Panc1 (cell line): ENCODE results near the gene PSENEN. TPM values are rescaled to one million over a fixed set of nuclear protein-coding genes. Genes with fewer than 3 reads are reported as not detected.
A peak's percentile ranks its signal among the peaks of the same experiment; 100 is the strongest.

Experiments used
- ATAC-seq: fragments of 200-7000 bp; cut with Tn5 transposase; 2 replicates; pipeline ENCODE4 v1.9.1; 2020; ENCODE audit warnings: mild to moderate bottlenecking, moderate library complexity
- BruUV-seq: library from RNA; stranded (reverse); fragments of 400-500 nt; replicated peaks from 2 replicates; lab custom pipeline; 2021; lab: Mats Ljungman, UMichigan
- CTCF ChIA-PET: fragments of 300-600 bp; sonication (Branson Sonifier 250); formaldehyde crosslinking; loops from one replicate; lab custom pipeline; 2022; ENCODE audit warnings: antibody characterized with exemption; lab: Charles Lee
- POLR2A ChIA-PET: fragments of 300-600 bp; sonication (Branson Sonifier 250); formaldehyde crosslinking; loops from one replicate; lab custom pipeline; 2022; ENCODE audit warnings: antibody characterized with exemption; lab: Charles Lee
- DNase-seq: peaks from one replicate; pipeline ENCODE4 v3.0.0-alpha.2; 2010; ENCODE audit warnings: low read depth, low spot score
- H3K27ac ChIP-seq: 2 replicates; pipeline ENCODE4 v1.5.1; 2011; ENCODE audit warnings: mild to moderate bottlenecking, low read length, inconsistent platforms
- H3K27me3 ChIP-seq: fragments of 200-500 bp; sonication (Bioruptor generic); 2 replicates; pipeline ENCODE4 v1.6.0; 2014; ENCODE audit warnings: low read length, inconsistent platforms; ENCODE audit not compliant: control insufficient read depth, insufficient read depth
- H3K36me3 ChIP-seq: fragments of 200-500 bp; sonication (Bioruptor generic); 2 replicates; pipeline ENCODE4 v1.5.1; 2014; ENCODE audit warnings: inconsistent platforms, mild to moderate bottlenecking, low read length, moderate library complexity; ENCODE audit not compliant: control insufficient read depth, insufficient read depth
- H3K4me1 ChIP-seq: 2 replicates; pipeline ENCODE4 v1.5.1; 2011; ENCODE audit warnings: inconsistent platforms, mild to moderate bottlenecking, low read length, moderate library complexity; ENCODE audit not compliant: control insufficient read depth, insufficient read depth
- H3K4me3 ChIP-seq, 2 experiments: 2 replicates each; pipeline ENCODE4 v1.5.1; 2011 to 2012; ENCODE audit warnings: low read depth in 2 of 2, low read length in 2 of 2, mild to moderate bottlenecking in 2 of 2, inconsistent platforms in 1 of 2, moderate library complexity in 1 of 2
- H3K9me3 ChIP-seq: fragments of 200-500 bp; sonication (Bioruptor generic); 2 replicates; pipeline ENCODE4 v1.5.1; 2014; ENCODE audit warnings: low read depth, mild to moderate bottlenecking, inconsistent platforms, low read length, moderate library complexity; ENCODE audit not compliant: control insufficient read depth, insufficient read depth
- POLR2AphosphoS5 ChIP-seq: IDR thresholded peaks from 2 replicates; pipeline ENCODE4 v1.6.1; 2012; ENCODE audit warnings: mild to moderate bottlenecking, low read depth, low read length, moderate library complexity
- SIN3A ChIP-seq: IDR thresholded peaks from 2 replicates; pipeline ENCODE4 v1.6.1; 2012; ENCODE audit warnings: low read depth, mild to moderate bottlenecking, low read length, moderate library complexity, borderline replicate concordance; ENCODE audit not compliant: insufficient read depth
- TCF7L2 ChIP-seq: IDR thresholded peaks from 2 replicates; pipeline ENCODE4 v1.6.1; 2011; ENCODE audit warnings: mild to moderate bottlenecking, low read depth, low read length, inconsistent platforms
- in situ Hi-C: cut with HindIII; loops from 2 replicates; pipeline ENCODE4 v1.10.0; 2016; ENCODE audit warnings: low sequenced_read_pairs, low pct_unique_long_range_greater_than_20kb
- intact Hi-C: fragments of 100-400 bp; cut with micrococcal nuclease; formaldehyde crosslinking; loops from one replicate; pipeline ENCODE4 v1.10.0; 2022; ENCODE audit not compliant: unreplicated experiment
- total RNA-seq: library from RNA; stranded (reverse); gene quantifications from one replicate; pipeline ENCODE4 v1.2.1, GENCODE V29; 2021; ENCODE audit not compliant: unreplicated experiment
- TF ChIP-seq, protein P1 (sequence below), 2 experiments: IDR thresholded peaks; 2 replicates each; pipeline ENCODE4 v1.6.1; 2011 to 2012; ENCODE audit warnings: low read depth in 2 of 2, control low read depth in 1 of 2, low read length in 1 of 2, mild to moderate bottlenecking in 1 of 2, moderate library complexity in 1 of 2; ENCODE audit not compliant: insufficient read depth in 1 of 2
- TF ChIP-seq, protein P2 (sequence below): fragments of 450-650 bp; IDR thresholded peaks from 2 replicates; pipeline ENCODE4 v1.5.1; 2017; ENCODE audit warnings: mild to moderate bottlenecking

Gene PSENEN
- total RNA-seq, 1 experiment from 2014 or later: 169 TPM

DNA sequence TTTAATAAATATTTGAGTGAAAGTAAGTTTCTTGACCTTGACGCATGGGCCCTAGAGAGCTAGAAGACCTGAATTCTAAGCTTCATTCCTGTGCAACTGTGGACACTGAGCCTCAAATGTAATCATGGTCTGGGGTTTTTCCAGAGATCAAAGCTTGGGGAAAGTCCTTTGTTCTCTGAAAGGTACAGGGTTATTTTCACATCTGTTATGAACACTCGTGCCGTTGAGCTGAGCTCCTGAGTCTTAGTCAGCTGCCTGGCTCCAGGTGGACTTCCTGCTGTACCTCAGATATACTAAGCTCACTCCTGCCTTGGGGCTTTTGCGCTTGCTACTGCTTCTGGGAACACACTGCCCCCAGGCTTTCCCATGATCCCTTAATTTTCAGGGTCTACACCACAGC is 48.6 kb upstream of the PSENEN start:
- in situ Hi-C loops: no loop called here

DNA sequence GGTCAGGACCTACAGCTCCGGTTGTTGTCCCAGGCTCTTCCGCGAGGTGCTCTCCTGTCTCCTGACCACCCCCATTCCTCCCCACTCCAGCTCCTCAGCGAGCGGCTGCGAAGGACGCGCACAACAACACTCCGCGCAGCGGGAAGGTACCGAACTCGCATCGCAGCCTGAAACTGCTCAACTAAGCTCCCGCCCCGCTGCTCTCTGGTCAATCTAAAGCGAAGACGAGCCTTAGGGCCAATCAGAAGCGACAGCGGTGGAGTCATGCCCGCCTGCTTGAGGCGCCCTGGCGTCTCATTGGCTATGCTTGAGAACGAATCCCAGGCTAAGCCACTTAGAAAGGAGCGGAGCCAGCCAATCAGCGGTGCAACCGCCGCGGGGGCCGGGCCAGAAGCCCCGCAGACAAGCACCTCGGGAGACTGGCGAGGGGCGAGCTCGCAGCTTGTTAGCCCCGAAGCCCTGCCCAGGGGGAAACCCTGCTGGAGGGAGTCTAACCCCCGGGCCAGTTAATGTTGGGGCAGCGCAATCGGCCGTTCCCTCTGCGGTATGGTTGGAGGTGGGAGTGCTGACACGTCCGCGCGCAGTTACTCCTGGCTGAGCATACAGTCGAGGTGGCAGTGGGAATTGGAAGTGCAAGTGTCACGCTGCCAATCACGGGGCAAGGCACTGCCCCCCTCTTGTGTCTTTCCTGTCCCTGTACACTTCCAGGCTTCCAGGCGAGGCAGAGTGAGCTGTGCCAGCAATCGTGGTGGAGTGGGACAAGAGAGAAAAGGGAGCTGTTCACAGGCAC is 43.0 kb upstream of the PSENEN start:
- DNase-seq (peak; percentile 94), ATAC-seq (peak; percentile 99)
- POLR2A ChIA-PET: interaction anchor here (0.5 to 0.9 kb wide), 7 partner anchors 11 to 191 kb away, joined by 3 to 7 read pairs (median 5); partner anchors contain the start of gene U2AF1L4
- H3K9me3 ChIP-seq: no peaks in the 10 kb centered on the region
- H3K4me3 ChIP-seq: peak overlapping the region; percentile 68 to 80
- in situ Hi-C loops: no loop called here
- no peaks in the 10 kb centered on the region for H3K36me3 ChIP-seq
- intact Hi-C loops: no loop called here
- H3K4me1 ChIP-seq: 0 out of 2 replicates have a peak, but pooled peaks cover 5% of the 10 kb centered on the region
- no peaks in the 10 kb centered on the region for H3K27me3 ChIP-seq
- CTCF ChIA-PET: interaction anchor here (0.7 to 1.4 kb wide), 4 partner anchors 8 to 124 kb away, joined by 3 to 9 read pairs (median 3); no protein-coding TSS in a partner anchor
- H3K27ac ChIP-seq: peak overlapping the region; percentile 78
- BruUV-seq: no TSS peak
- peak; percentile 53; the same call in 1 of the 2 replicates for TF ChIP-seq POLR2AphosphoS5
- no peak for TF ChIP-seq TCF7L2
- TF ChIP-seq, protein P1, sequence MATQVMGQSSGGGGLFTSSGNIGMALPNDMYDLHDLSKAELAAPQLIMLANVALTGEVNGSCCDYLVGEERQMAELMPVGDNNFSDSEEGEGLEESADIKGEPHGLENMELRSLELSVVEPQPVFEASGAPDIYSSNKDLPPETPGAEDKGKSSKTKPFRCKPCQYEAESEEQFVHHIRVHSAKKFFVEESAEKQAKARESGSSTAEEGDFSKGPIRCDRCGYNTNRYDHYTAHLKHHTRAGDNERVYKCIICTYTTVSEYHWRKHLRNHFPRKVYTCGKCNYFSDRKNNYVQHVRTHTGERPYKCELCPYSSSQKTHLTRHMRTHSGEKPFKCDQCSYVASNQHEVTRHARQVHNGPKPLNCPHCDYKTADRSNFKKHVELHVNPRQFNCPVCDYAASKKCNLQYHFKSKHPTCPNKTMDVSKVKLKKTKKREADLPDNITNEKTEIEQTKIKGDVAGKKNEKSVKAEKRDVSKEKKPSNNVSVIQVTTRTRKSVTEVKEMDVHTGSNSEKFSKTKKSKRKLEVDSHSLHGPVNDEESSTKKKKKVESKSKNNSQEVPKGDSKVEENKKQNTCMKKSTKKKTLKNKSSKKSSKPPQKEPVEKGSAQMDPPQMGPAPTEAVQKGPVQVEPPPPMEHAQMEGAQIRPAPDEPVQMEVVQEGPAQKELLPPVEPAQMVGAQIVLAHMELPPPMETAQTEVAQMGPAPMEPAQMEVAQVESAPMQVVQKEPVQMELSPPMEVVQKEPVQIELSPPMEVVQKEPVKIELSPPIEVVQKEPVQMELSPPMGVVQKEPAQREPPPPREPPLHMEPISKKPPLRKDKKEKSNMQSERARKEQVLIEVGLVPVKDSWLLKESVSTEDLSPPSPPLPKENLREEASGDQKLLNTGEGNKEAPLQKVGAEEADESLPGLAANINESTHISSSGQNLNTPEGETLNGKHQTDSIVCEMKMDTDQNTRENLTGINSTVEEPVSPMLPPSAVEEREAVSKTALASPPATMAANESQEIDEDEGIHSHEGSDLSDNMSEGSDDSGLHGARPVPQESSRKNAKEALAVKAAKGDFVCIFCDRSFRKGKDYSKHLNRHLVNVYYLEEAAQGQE (IDR thresholded peaks at IDR 0.05; ENCODE audit: insufficient read depth in 1 of 2, low read depth in 2 of 2, low read length in 1 of 2): peak in 1 of 2 experiments; percentile 45; a peak in 1 of 4 replicates
- TF ChIP-seq, protein P2, sequence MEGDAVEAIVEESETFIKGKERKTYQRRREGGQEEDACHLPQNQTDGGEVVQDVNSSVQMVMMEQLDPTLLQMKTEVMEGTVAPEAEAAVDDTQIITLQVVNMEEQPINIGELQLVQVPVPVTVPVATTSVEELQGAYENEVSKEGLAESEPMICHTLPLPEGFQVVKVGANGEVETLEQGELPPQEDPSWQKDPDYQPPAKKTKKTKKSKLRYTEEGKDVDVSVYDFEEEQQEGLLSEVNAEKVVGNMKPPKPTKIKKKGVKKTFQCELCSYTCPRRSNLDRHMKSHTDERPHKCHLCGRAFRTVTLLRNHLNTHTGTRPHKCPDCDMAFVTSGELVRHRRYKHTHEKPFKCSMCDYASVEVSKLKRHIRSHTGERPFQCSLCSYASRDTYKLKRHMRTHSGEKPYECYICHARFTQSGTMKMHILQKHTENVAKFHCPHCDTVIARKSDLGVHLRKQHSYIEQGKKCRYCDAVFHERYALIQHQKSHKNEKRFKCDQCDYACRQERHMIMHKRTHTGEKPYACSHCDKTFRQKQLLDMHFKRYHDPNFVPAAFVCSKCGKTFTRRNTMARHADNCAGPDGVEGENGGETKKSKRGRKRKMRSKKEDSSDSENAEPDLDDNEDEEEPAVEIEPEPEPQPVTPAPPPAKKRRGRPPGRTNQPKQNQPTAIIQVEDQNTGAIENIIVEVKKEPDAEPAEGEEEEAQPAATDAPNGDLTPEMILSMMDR: no peak
- no peak for TF ChIP-seq SIN3A

More for the DNA sequence above, 48.6 kb upstream of the PSENEN start:
- H3K4me1 ChIP-seq: no peaks in the 10 kb centered on the region
- H3K27ac ChIP-seq: no peak overlapping the region
- TF ChIP-seq, protein P2: no peak
- no peak for TF ChIP-seq POLR2AphosphoS5
- TF ChIP-seq SIN3A: no peak
- TF ChIP-seq TCF7L2: no peak
- TF ChIP-seq, protein P1 (IDR thresholded peaks at IDR 0.05; ENCODE audit: insufficient read depth in 1 of 2, low read depth in 2 of 2, low read length in 1 of 2): no peak
- H3K9me3 ChIP-seq: no peaks in the 10 kb centered on the region
- DNase-seq (no peak), ATAC-seq (no peak)
- no TSS peak for BruUV-seq
- no peak overlapping the region for H3K4me3 ChIP-seq
- POLR2A ChIA-PET: no interaction called here
- CTCF ChIA-PET: interaction anchor here (0.7 kb wide), 1 partner anchor 351 kb away, joined by 4 read pairs; no protein-coding TSS in a partner anchor
- no peaks in the 10 kb centered on the region for H3K36me3 ChIP-seq
- intact Hi-C loops: no loop called here
- H3K27me3 ChIP-seq: no peaks in the 10 kb centered on the region
